Medulla oblongata (tissue), 1 donor: ENCODE data around the gene NID1.
"Not testable (repeated sequence)": the region's sequence is repeated elsewhere in the genome, so short reads cannot be mapped to it uniquely, and the experiment has no call there.

Experiments
- DNase-seq: peaks from one replicate; pipeline ENCODE4 v3.0.0-alpha.2; 2015; ENCODE audit errors: extremely low spot score

Gene NID1

DNA sequence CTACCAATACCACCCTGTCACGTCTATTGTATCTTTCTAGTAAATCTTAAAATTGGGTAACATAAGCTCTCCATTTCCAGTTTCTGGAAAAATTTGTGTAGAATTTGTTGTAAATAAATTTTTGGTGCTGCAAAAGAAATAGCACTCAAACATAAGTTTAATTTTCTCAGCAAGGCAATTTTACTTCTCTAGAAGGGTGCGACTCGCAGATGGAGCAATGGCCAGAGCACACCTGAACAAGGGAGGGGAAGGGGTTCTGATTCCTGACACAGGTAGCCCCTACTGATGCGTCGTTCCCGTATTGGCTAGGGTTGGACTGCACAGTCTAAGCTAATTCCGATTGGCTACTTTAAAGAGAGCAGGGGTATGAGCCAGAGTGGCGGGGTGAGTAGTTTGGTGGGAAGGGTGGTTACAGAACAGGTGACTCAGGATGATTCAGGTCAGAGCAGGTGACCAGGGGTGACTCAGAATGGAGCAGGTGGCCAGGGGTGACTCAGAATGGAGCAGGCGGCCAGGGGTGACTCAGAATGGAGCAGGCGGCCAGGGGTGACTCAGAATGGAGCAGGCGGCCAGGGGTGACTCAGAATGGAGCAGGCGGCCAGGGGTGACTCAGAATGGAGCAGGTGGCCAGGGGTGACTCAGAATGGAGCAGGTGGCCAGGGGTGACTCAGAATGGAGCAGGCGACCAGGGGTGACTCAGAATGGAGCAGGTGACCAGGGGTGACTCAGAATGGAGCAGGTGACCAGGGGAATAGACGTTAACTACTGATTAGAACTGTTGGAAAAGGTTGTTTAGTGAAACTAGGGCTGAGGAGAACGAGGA, 32.0 kb upstream of the NID1 start:
- peak; percentile 43 for DNase-seq

DNA sequence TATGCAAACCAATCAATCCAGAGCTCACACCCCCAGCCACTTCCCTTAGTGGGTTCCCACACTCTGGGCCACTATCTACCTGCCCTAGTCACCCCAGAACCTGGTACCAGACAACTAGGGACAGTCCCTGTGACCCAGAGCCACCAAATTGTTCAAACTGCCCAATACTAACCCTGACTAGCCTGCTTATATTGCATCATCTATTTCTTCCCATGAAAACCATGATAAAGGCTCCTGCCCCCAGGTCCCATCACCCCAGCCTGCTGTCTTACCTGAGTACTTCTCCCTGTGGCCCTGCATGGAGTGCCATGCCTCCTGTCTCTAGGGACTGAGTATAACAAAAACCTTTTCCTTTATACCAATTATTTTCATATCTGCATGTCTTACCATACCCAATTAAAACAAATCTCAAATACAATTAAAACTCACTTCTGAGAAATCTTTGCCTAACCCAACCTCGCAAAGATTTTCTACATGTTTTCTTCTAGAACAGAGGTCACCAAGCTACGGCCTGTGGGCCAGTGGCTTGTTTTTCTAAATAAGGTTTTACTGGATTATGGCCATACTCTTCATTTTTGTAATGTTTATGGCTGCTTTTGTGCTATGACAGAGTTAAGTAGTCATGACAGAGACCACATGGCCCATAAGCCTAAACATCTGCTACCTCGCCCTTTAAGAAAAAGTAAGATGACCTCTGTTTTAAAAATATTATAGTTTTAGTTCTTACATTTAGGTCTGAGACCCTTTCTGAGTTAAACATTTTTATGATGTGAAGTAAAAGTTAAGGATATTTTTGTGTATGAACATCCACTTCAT, 31.0 kb upstream of the NID1 start:
- DNase-seq, result no peak

DNA sequence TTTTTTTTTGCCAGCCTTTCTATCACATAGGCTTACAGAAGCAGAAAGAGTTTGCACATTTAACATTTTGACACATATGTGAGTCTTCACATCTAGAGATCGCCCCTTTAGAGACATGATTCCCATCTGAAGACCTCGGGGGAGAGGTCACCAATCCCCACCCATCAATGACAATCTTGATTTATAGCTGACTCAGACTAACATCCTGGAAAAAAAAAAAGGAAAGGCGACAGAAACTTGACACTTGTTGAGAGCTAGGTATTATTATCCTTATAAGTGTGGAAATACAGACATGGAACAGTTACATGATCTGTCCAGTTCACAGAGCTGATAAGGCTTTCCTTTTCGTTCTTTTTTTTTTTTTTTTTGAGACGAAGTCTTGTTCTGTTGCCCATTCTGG, 28.0 kb upstream of the NID1 start:
- no peak for DNase-seq

DNA sequence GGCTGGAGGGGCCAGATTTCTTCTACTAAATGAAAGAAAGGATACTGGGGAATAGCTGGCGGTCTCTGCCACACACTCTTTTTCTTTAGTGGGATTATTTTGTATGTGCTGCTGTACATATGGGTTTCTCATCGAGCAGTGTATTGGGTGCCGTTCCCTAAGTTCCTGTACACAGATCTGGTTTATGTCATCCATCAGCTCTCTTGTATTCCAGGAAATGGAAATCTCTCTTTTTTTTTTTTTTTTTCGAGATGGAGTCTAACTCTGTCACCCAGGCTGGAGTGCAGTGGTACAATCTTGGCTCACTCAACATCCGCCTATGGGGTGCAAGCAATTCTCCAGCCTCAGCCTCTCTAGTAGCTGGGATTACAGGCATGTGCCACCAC, 27.0 kb upstream of the NID1 start:
- no peak for DNase-seq

DNA sequence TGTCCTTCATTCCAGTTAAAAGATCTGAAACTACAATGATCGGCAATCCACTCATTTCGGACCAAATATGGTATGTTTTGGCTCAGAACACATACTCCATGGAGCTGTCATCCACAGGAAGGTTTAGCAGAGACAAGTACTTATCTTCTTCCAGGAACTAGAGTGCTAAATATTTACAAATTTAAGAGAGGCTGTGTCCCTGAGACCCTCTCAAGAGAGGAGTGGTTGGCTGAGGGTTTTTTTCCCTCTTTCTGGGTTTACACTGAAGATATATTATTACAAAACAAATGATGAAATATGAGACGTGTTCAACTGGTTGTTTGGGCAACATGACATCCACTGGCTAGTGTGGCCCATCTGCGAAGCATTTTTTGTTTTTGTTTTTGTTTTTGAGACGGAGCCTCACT, 25.9 kb upstream of the NID1 start:
- no peak for DNase-seq

DNA sequence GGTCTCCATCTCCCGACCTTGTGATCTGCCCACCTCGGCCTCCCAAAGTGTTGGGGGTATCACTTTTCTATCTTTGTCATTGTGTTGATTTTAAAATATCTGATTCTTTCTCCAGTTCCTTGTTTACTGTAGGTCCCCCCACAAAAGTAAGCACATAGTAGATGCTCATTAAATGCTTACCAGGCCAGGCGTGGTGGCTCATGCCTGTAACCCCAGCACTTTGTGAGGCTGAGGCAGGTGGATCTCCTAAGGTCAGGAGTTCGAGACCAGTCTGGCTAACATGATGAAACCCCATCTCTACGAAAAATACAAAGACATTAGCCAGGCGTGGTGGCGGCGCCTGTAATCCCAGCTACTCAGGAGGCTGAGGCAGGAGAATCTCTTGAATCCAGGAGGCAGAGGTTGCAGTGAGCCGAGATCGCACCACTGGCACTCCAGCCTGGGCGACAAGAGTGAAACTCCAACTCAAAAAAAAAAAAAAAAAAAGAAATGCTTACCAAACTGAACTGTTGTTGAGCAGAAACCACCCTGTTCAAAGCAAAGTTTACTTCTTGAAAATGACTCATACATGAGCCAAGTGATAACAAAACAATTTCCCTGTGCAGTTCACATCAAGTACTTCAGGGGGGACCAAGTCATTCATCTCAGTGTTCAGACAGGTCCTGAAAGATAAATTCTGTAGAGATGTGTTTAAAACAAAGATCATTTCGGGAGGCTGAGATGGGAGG, 24.3 kb upstream of the NID1 start:
- no peak for DNase-seq

DNA sequence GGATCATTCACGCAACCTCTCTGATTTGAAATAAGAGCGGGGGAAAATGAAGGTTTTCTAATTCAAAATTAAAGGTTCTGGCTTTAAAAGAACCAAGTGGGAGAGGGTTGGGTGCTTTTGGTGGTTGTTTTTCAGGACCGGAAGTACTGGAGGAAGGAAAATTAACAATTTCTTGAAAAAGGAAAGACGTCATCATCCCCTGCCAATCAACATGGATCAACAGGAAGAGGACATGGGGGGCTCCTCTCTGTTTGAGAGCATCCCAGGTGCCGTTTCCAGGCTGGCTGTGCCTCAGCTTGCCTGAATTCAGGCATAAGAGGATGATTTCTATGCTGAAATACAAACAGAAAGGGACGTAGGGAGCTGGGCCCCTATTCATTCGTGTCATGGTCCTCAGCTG, 21.6 kb upstream of the NID1 start:
- no peak for DNase-seq

DNA sequence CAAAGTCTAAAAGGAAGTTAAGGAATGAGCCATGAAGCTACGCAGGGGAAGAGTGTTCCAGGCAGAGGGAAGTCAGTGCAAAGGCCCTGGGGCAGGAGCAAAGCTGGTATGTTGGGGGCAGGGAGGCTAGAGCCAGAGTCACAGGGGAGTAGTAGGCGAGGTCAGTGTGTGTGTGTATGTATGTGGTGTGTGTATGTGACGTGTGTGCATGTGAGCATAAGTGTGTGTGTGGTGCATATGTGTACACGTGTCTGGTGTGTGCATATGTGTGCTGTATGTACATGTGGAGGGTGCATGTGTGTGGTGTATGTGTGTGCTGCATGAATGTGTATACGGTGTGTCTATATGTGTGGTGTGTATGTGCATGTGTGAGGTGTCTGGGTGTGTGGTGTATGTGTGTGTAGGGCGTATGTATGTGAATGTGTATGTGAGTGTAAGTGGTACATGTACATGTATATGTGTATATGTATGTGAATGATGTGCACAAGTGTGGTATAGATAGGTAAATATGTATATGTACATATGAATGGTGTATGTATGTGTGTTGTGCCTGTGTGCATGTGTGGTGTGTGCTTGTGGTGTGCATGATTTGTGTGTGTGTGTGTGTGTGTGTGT, 20.8 kb upstream of the NID1 start:
- DNase-seq, result no peak

DNA sequence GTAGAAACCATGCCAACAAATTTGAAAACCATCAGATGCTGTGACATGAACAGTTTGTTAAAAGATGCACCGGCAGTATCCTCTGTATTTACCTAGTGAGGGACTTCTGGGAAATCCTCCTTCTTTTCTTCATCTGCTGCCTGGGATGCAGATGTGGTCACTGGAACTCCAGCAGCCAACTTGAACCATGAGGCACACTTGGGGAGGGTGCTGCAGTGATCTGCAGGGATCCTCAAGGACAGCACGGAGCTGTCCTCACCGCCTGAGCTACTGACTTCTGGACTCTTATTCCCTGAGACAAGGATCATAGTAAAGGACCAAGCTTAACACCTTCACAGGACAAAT, 19.5 kb upstream of the NID1 start:
- DNase-seq, result no peak

DNA sequence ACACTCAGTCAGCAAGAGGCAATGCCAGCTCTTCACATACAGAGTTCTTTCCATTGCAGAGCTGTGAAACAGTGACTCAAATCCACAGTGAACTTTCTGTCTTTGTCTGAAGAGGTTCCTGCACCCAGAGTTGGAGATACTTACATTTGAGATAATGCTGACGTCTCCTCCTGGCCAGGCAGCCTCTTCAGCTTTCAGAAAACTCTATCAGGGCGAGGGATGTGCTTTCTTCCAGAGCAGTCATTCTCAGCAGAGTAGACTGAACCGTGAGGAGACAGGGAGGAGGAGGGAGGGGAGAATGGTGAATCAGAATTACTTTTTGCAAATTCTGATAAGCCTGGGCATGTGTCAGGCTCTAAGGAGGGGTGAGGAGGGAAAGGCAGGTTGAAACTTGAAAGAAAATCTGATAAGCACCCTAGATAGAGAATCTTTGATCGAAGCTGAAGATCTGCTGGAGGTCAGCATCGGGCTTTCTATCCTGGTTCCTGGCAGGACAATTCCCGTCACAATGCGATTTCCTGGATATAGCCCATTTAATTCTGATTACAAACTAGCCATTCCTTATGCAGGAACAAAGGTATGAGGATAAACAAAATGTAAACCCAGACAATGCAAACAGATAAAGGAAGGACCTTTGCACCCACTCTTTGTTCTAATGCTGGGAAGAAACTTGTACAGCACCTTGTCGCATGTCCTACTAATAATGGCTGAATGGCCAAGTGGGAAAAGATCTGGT, 18.9 kb upstream of the NID1 start:
- no peak for DNase-seq

DNA sequence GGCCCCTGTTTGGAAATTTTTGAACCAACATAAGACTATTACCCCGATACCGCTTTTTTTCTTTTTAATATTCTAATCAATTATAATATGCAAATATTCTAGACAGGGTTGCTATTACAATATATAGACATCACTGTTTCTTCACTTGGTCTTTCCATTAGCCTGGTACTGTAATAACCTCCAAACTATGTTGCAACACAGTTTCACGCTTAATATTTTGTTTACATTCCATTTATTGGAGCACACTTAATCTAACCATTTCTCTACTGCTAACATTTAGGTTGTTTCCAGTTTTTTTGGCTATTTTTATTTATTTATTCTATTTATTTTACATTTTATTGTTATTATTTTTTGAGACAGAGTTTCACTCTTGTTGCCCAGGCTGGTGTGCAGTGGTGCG, 17.6 kb upstream of the NID1 start:
- no peak for DNase-seq

DNA sequence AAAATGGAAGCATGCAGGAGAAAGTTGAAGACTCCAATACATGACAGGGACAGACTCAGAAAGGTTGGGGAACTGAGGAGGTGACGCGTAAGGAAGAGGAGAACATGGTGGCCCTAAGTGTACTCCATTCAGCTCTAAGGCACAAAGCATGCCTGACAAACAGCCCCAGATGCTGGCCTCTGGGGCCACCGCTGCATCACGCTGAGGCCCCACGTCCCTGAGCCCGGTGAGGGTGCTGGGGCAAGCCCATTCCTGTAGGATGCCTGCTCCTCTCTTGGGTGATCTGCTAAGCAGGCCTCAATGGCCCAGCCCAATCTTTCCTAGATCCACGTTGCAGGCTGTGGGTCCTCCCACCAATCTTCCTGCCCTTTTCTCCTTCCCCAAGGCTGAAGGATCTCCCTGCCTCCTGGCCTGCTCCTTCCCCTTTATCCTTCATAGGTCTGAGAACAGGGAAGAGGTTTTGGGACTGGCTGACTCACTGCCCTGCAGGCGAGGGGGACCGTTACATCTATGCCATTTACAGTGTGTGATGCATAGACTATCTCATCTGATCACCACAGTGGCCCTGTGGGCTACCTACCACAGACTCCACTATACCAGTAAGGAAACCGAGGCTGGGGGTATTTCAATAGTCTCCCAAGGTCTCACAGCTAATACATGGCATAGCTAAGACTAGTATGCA, 16.8 kb upstream of the NID1 start:
- DNase-seq, result no peak

DNA sequence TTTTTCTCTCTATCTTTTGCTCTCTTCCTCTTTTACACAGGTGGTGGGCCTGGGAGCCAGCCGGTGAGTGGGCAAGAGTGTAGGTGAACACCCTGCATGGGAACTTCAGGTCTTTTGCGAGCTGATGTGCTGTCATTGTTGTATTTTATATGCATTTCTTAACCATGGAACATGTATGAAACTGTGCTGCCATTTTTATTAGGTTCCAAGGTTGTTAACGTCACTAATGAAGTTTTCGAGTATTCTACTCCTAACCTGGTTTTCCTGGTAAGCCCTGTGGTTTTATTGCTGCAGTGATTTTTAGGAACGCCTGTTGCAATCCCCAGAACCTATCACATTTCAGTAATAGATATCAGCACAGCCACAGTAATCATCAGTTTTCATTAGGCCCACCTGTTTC, 14.8 kb upstream of the NID1 start:
- DNase-seq, result no peak

DNA sequence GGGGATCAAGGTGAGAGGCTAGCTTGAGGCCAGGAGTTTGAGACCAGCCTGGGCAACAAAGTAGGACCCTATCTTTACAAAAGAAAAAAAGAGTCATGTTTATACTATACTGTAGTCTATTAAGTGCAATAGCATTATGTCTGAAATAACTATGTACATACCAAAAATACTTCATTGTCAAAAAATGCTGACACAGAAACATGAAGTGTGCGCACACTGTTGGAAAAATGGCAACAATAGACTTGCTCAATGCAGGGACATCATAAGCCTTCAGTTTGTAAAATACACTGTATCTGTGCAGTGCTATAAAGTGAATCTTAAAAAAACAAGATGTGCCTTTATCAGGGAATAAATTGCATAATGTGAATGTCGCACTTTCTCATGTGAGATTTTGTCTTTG, 14.1 kb upstream of the NID1 start:
- DNase-seq, result no peak

DNA sequence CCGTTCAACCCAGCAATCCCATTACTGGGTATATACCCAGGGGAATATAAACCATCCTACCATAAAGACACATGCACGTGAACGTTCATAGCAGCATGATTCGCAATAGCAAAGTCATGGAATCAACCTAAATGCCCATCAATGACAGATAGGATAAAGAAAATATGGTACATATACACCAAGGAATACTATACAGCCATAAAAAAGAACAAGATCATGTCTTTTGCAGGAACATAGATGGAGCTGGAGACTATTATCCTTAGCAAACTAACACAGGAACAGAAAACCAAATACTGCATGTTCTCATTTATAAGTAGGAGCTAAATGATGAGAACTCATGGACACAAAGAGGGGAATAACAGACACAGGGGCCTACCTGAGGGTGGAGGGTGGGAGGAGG, 13.2 kb upstream of the NID1 start:
- DNase-seq, result not testable (repeated sequence)

DNA sequence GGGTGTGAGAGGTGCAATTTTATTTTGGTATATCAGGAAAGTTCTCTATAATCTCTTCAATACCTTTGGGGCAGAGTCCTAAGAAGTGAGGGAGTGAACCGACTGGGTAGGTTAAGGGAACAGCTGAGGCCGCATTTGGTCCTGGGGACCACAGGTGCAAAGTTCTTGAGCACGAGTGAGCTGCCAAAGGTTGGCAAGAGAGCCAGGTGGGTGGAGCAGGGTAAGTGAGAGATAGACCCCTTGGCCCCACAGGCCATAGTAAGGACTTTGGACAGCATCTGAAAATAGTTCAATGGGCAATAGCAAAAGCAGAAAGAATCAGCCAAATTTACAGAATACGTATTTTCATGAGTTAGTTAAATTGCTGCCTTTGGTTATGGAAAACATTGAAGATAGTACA, 11.0 kb upstream of the NID1 start:
- DNase-seq, result no peak

DNA sequence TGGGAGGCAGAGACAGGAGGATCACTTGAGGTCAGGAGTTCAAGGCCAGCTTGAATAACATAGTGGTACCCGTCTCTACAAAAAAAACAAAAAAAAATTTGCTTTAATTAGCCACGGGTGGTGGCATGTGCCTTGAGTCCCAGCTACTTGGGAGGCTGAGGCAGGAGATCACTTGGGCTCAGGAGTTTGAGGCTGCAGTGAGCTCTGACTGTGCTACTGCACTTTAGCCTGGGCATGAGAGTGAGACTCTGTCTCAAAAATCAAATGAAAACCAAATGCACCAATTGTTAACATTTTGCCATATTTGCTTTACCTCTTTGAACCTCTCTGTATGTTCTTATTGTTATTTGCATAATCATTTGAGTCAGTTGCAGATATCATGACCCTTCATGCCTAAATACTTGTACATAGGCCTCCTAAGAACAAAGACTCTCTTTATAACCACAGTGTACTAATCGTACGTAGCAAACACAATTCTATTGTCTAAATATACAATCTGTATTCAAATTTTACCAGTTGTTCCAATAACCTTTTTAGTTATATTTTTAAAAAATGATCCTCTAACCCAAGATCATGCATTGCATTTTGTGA, 8.5 kb upstream of the NID1 start:
- DNase-seq, result no peak

DNA sequence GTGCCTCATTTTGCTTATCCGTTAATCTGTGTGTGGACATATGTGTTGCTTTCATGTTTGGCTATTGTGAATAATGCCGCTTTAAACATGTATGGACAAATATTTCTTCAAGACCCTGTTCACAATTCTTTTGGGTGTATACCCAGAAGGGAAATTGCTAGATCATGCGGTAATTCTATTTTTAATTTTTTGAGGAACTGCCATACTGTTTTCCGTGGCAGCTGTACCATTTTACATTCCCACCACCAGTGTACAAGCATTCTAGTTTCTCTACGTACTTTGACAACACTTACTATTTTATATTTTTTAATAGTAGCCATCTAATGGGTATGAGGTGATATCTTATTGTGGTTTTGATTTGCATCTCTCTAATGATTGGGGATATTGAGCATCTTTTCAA, 7.1 kb upstream of the NID1 start:
- no peak for DNase-seq

DNA sequence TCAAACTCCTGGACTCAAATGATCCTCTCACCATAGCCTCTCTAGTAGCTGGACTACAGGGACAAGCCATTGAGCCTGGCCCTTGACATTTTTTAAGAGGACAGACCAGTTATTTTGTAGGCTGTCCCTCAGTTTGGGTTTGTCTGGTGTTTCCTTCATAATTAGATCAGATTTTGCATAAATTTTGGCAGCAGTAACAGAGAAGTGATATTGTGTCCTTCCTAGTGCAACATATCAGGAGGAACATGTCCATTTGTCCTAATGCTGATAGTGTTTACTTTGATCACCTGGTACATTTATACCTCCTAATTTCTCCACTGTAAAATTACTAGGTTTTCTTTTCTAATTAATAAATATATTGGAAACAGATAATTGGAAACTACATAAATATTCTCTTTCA, 5.9 kb upstream of the NID1 start:
- DNase-seq, result no peak

DNA sequence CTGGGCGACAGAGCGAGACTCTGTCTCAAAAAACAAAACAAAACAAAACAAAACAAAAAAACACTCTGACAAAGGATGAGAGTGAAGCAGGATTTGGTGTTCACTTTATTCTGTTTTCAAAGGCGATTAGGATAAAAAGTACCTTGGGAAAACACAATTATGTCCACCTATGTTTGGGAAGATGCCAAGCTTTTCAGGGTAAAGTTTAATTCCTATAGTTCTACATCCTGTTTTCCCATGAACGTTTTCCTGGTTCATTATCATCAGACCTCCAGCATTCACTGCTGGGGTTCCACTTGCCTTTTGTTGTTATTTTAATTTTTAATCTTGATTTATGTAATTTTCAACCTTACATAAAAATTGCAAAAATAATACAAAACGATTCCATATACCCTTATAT, 4.9 kb upstream of the NID1 start:
- no peak for DNase-seq
